T-helper 9 cell (primary cell): ENCODE data around the gene OGA.

Experiments
- DNase-seq: peaks from one replicate; pipeline ENCODE4 v3.0.0-alpha.2; 2020

The OGA gene

DNA sequence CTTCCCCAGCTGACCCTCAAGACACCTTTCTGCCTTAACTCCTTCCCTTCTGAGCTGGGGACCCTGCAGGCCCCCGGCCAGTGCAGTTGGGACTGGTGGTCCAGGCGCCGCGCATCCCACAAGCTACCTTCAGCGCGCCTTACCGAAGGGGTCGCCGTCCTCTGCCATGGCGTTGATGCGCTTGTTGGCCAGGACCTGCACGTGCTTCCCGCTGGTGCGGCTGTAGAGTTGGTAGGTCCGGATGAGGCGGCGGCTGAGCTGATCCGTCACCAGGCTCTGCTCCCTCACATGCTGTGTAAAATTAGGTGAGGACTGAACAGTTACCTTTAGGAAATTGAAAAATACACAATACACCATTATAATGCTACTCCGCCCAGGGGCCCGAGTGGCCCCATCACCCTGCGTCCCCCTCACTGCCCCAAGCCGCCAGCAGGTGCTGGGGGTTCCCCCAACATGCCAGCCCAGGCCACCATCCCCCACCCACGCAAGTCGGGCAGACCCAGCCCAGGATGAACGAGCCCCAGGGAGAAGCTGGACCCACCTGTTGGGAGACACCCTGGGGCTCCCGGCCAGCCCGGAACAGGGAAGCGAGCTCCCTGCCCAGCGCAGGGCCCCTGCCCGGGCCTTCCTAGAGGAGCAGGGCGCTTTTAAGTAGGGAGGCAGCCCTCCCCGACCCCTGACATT lies 43.5 kb downstream of the OGA start:
- DNase-seq: no peak

DNA sequence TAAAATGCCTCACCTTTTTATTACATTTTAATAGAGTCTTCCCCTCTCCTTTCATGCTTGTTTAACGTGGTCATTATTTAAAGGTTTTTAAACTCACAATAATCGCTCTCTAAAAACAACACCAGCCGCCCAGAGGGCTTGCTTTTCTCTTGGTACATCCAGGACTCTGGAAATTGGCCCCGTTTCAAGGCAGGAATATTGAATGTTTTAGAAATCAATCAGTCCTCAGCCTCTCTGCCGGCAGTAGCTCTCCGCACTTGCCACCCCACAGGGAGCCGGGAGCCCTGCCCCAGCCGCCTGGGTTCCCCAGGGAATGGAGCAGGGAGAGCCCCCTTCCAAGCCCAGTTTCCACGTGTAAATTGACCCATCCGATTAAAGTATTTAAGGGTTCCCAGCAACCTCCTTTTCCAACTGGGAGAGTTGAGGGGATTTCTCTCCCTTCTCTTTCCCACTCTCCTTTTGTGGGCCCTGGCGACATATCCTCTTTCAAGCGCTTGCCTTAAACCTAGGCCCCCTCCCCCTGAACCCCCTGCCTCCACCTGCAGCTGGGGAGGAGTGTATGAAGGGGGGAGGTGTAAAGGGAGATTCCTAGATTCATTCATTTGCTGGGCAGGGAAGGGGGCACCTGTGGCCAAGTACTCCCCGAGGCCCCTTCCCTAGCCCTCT lies 44.2 kb downstream of the OGA start:
- DNase-seq: no peak

DNA sequence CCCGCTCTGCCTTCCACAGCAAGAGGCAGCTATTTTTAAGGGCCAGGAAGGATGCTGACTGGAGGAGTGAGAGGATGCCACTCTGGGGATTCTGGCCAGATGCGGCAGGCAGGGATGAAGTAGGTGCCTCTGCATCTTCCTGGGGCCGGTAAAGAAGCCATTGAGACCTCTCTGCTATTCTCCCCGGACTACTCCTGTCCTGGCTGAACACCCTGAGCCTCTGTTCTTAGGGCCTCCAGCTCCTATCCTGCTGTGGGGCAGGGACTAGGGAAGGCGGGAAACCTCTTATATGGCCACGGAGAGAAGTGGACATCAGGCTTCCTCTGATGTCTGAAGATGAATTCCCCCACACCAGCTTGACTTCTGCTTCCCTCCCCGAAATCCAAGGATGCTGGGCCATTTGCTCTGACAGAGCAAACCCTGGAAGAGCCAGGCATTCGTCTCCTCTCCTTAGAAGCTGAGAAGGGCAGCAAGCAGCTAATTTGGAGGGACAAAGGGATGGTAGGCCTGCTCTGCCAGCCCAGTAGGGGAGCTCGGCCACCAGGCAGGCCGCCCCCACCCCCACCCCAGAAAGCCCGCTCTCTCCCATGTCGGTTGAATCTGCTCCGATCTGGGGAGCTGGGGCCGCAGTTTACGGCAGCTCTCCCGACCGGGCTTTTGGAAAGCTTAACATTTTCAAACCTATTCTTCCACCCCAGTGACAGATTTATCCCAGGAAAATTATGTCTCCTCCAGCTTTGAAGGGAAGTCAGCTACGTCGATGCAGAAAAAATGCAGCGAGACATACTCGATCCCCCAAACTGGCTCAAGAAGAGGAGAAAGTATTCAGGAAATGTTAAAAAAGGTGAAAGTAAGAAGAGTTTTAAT lies 45.1 kb downstream of the OGA start:
- DNase-seq: no peak

DNA sequence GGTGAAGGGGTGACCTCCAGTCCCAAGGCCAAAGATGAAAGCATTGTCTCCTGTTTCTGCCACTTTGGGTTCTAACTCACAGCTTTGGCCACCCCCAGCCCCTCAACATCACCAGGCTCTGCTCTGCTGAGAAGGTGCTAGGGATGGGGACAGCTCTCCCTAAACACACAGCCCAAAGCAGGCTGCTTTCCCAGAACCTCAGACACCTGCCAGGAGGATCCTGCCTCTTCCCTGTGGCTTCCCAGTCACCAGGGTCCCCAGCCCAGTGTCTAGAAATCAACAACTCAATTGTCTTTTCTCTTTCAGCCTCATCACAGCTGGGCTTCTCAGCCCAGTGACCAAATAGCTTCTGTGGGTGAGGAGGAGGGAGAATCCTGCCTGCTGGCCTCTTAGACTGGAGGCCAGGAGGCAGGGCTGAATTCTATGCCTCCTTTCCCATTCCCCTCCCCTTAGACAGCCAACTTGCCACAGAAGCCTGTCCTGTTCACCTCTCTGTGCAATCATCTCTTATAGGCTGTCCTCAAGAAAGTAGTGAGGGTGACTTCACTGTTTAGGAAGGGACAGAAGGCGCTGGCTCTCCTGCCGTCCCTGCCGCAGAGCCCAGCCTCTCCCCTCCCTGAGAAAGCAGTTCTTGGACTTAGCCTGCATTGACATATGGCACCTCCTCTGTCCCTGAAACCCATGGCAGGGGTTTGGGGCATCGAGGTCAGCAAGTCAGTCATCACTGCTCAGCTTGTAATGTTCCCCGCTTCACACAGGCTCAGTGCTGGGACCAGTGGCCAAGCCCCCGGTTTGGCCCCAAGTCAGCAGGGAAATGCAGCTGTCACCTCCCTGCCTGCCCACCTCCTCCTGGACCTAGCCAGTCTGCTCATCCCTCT lies 46.0 kb downstream of the OGA start:
- DNase-seq: no peak

- no peak for DNase-seq
Measured at GRCh38 chr10:101771380-101771779, 46.9 kb downstream of the OGA start.

GRCh38 chr10:101770331-101771215 lies 47.7 kb downstream of the OGA start:
- DNase-seq: no peak

GRCh38 chr10:101769541-101770180 lies 48.6 kb downstream of the OGA start:
- DNase-seq: no peak

GRCh38 chr10:101768791-101769170 lies 49.5 kb downstream of the OGA start:
- DNase-seq: no peak

DNA sequence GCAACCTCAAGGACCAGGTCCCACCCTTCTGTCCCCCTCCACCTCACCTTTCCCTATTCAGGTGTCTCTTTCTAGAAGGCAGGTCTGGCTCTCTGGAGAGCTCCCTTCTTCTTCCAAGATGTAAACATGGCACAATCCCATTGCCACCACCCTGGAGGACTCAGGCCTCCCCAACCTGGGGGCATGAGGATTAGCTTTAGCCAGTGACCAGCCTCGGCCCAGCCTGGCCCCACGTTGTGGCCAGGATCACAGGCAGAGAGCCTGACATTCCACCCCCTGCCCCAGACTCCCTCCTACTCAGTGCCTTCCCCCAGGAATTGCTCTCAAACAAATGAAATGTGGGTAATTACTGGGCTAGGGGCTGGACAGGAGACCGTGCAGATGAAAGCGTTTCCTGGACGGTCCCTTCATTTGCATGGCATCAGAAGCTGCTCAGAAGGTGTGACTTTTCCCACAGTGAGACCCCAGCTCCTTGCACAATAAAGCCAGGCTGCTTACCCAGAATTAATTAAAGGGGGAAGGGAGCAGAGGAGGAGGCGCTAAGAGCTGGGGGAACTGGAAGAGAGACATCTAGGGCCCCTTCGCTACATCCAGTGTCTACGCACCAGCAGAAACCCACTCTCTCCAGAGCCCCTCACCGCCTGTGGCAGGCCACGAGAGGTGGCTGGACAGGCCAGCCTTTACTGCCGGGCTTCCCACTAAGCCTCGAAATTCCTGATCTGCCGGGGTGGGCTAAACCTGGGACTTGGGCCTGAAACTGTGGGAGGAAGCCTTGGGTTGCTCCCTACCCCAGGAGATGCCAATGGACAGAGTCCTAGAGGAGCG lies 50.1 kb downstream of the OGA start:
- no peak for DNase-seq

DNA sequence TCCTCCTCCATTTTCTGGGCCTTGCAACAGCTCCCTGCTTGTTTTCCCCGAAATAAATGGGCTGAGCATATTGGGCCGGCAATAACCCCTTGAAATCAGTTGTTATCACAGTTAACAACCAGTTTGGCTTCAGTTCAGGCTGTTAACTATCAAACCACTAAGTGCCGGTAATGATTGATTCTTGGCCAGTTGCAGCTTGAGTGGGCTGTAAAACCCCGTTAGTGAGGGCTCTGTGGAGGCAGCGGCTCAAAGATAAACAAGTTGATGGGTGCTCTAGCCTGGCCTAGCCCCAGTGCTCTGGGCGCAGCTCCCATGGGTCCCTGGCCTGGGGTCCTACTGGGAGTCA lies 50.7 kb downstream of the OGA start:
- no peak for DNase-seq

- no peak for DNase-seq
Measured at GRCh38 chr10:101766753-101767599, 51.3 kb downstream of the OGA start.

DNA sequence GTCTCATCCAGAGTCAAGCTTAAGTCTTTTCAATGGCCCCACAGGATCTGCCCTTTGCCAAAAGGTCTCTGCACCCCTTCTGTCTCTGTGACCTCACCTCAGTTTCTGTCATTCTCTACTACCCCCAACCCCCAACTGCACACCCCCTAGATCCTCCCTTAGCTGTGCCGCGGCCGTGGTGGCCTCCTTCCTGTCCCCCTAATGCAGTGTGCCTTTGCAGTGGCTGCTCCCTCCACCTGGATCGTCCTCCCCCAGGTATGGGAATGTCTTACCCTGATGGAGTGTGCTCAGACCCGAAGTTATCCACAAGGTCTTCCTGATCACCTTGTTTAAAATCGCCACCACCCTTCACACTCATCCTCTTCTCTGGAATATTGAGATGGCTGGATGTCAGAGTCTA lies 51.9 kb downstream of the OGA start:
- DNase-seq: no peak

DNA sequence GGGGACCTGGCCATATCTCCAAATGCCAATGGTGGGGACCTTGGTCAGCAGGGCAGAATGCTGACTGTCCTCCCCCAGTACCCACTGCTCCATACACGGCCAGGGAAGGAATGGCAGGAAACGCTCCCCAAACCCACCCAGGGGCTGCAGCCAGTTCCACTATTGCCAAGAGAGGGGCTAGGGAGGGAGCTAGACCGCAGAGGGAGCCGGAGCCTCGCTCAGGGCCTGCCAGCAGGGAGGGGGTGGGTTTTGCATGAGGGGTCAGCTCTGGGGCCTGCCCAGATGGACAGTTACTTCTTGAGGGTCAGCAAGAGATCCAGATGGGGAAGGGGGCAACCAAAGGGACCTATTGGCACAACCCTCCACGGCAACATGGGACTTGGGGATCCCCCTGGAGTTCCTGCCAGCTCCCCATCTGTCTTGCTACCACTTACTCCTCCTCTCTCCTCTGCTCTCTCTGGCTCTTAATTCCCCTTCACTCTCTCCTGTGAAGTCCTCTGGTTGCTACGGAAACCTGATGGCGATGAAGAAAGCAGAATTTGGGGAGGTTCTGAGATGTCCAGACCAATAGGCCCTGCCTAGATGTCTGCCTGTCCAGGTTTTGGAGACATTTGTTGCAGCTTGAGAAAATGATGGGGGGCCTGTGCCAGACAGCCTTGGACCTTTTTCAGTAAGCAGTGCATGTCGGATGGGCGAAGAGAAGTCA lies 55.0 kb downstream of the OGA start:
- no peak for DNase-seq

- no peak for DNase-seq
Measured at GRCh38 chr10:101762736-101763135, 55.5 kb downstream of the OGA start.

- no peak for DNase-seq
Measured at GRCh38 chr10:101761226-101761625, 57.0 kb downstream of the OGA start.

DNA sequence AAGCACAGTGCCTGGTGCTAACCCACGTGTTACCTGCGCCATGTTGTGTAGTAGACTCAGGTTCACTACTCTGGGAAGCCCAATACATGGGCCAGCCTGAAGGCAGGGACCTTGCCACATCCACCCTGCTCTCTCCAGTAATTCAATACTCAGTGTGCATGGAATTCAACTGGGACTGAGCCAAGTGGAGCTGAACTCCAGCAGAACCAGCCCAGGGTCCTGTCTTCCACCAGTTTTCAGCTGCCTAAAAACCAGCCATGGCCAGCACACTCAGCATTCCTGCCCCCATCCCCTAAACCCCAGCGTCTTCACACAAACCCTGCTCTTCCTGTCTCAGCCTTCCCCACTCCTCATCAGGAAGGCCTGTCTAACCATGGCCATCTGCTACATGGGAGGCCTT lies 57.7 kb downstream of the OGA start:
- DNase-seq: no peak

- no peak for DNase-seq
Measured at GRCh38 chr10:101759309-101760247, 58.7 kb downstream of the OGA start.

DNA sequence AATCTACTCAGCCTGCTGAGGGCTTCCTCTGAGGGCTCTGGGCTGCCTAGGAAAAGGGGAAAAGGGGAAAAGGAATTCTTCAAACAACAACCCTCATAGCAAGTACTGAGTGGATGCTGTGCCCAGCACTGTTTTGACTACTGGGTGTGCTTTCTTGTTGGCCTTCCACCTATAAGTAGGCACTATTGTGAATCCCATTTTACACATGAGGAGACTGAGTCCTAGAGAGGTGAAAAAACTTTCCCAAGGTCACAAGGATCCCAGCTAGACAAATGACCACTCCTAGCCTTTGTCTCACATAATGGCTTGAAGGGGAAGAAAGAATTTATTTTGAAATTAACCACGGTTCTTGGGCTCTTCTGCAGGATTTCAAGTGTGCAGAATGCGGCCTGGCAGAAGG lies 59.4 kb downstream of the OGA start:
- DNase-seq: no peak
